ENCODE measurements around the gene LRRN4.

LRRN4 gene

DNA sequence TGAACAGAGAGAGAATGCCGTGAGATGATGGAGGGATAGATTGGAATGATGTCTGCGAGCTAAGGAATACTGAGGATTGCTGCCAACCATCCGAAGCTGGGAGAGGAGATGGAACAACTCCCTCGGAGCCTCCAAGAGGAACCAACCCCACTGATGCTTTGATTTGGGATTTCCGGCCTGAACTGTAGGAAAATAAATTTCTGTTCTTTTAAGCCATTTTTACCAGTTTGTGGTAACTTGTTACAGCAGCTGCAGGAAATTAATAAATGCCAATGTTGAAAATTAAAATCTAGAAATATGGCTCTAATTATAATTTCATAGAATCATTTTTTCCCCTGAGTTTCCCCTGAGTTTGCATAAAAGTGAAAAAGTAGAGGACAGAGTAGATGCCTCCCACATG, 14.1 kb downstream of the LRRN4 start (continued):
- TF ChIP-seq PATZ1 (CRISPR knock-in tag; IDR thresholded peaks at IDR 0.05; ENCODE audit: borderline replicate concordance) (no peak), SNAI2 (CRISPR knock-in tag; IDR thresholded peaks at IDR 0.05) (no peak), ARNTL (CRISPR knock-in tag; IDR thresholded peaks at IDR 0.05; ENCODE audit: borderline replicate concordance, low read depth) (no peak), CSDC2 (CRISPR knock-in tag; IDR thresholded peaks at IDR 0.05) (no peak)
- TF ChIP-seq, protein P1, sequence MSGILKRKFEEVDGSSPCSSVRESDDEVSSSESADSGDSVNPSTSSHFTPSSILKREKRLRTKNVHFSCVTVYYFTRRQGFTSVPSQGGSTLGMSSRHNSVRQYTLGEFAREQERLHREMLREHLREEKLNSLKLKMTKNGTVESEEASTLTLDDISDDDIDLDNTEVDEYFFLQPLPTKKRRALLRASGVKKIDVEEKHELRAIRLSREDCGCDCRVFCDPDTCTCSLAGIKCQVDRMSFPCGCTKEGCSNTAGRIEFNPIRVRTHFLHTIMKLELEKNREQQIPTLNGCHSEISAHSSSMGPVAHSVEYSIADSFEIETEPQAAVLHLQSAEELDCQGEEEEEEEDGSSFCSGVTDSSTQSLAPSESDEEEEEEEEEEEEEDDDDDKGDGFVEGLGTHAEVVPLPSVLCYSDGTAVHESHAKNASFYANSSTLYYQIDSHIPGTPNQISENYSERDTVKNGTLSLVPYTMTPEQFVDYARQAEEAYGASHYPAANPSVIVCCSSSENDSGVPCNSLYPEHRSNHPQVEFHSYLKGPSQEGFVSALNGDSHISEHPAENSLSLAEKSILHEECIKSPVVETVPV (CRISPR knock-in tag; IDR thresholded peaks at IDR 0.05): no peak
- TF ChIP-seq, protein P2, sequence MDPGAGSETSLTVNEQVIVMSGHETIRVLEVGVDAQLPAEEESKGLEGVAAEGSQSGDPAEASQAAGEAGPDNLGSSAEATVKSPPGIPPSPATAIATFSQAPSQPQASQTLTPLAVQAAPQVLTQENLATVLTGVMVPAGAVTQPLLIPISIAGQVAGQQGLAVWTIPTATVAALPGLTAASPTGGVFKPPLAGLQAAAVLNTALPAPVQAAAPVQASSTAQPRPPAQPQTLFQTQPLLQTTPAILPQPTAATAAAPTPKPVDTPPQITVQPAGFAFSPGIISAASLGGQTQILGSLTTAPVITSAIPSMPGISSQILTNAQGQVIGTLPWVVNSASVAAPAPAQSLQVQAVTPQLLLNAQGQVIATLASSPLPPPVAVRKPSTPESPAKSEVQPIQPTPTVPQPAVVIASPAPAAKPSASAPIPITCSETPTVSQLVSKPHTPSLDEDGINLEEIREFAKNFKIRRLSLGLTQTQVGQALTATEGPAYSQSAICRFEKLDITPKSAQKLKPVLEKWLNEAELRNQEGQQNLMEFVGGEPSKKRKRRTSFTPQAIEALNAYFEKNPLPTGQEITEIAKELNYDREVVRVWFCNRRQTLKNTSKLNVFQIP (CRISPR knock-in tag; IDR thresholded peaks at IDR 0.05; ENCODE audit: borderline replicate concordance, low read depth): no peak

GRCh38 chr20:6038256-6038655, 15.6 kb downstream of the LRRN4 start:
- no peak for ATAC-seq
- TF ChIP-seq, protein P1 (CRISPR knock-in tag; IDR thresholded peaks at IDR 0.05): no peak
- no peak for TF ChIP-seq BACH2 (CRISPR knock-in tag; IDR thresholded peaks at IDR 0.05; ENCODE audit: borderline replicate concordance)
- TF ChIP-seq SNAI2 (CRISPR knock-in tag; IDR thresholded peaks at IDR 0.05): no peak
- TF ChIP-seq, protein P2 (CRISPR knock-in tag; IDR thresholded peaks at IDR 0.05; ENCODE audit: borderline replicate concordance, low read depth): no peak
- no peak for TF ChIP-seq ZNF8 (CRISPR knock-in tag; IDR thresholded peaks at IDR 0.05)
- no peak for TF ChIP-seq ZFP30 (CRISPR knock-in tag; IDR thresholded peaks at IDR 0.05)
- TF ChIP-seq, protein P3, sequence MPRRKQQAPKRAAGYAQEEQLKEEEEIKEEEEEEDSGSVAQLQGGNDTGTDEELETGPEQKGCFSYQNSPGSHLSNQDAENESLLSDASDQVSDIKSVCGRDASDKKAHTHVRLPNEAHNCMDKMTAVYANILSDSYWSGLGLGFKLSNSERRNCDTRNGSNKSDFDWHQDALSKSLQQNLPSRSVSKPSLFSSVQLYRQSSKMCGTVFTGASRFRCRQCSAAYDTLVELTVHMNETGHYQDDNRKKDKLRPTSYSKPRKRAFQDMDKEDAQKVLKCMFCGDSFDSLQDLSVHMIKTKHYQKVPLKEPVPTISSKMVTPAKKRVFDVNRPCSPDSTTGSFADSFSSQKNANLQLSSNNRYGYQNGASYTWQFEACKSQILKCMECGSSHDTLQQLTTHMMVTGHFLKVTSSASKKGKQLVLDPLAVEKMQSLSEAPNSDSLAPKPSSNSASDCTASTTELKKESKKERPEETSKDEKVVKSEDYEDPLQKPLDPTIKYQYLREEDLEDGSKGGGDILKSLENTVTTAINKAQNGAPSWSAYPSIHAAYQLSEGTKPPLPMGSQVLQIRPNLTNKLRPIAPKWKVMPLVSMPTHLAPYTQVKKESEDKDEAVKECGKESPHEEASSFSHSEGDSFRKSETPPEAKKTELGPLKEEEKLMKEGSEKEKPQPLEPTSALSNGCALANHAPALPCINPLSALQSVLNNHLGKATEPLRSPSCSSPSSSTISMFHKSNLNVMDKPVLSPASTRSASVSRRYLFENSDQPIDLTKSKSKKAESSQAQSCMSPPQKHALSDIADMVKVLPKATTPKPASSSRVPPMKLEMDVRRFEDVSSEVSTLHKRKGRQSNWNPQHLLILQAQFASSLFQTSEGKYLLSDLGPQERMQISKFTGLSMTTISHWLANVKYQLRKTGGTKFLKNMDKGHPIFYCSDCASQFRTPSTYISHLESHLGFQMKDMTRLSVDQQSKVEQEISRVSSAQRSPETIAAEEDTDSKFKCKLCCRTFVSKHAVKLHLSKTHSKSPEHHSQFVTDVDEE (CRISPR knock-in tag; IDR thresholded peaks at IDR 0.05): no peak
- no peak for TF ChIP-seq ESRRG (CRISPR knock-in tag; IDR thresholded peaks at IDR 0.05)
- TF ChIP-seq RARB (CRISPR knock-in tag; IDR thresholded peaks at IDR 0.05): no peak
- TF ChIP-seq CSDC2 (CRISPR knock-in tag; IDR thresholded peaks at IDR 0.05): no peak
- no peak for TF ChIP-seq CREB5 (CRISPR knock-in tag; IDR thresholded peaks at IDR 0.05; ENCODE audit: low read depth)
- no peak for TF ChIP-seq ARNTL (CRISPR knock-in tag; IDR thresholded peaks at IDR 0.05; ENCODE audit: borderline replicate concordance, low read depth)
- TF ChIP-seq PPARA (CRISPR knock-in tag; IDR thresholded peaks at IDR 0.05; ENCODE audit: borderline replicate concordance): no peak
- TF ChIP-seq ZFP3 (CRISPR knock-in tag; IDR thresholded peaks at IDR 0.05): no peak
- TF ChIP-seq GLIS3 (CRISPR knock-in tag; IDR thresholded peaks at IDR 0.05): no peak
- no peak for TF ChIP-seq ISL1 (CRISPR knock-in tag; IDR thresholded peaks at IDR 0.05)
- TF ChIP-seq ZNF565 (CRISPR knock-in tag; conservative IDR thresholded peaks at IDR 0.05; ENCODE audit: low read depth): no peak
